Measurements from ENCODE around the gene TRIO.

DNA sequence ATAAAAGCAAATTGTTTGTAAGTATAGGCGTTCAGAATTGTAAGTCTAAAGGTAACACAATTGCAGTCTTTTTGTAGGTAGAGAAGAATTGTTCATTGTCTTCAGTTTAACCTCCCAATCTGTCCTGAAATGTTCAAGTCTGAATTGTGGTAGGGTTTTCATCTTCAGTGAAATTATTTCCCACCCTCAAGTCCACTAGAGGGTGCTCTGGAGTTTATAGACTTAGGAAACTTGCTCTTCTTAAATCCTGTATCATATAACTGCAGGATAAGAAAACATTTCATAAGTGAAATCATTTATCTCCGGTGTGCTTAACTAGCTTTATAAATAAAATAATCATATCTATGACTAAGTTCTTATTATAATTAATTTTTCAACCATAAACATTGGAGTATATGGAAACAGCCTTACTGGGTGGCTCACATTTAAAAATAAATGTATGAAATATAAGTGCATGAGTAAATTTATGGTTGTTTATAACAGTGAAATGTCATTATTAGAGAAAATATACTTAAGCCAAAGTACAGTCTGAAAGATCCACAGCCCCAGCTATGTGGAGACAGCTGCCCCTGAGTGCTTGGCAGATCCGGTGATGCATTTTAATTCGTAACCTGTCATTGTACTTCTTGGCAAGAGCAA, 256.0 kb downstream of the TRIO start:
- TF ChIP-seq, protein P1, sequence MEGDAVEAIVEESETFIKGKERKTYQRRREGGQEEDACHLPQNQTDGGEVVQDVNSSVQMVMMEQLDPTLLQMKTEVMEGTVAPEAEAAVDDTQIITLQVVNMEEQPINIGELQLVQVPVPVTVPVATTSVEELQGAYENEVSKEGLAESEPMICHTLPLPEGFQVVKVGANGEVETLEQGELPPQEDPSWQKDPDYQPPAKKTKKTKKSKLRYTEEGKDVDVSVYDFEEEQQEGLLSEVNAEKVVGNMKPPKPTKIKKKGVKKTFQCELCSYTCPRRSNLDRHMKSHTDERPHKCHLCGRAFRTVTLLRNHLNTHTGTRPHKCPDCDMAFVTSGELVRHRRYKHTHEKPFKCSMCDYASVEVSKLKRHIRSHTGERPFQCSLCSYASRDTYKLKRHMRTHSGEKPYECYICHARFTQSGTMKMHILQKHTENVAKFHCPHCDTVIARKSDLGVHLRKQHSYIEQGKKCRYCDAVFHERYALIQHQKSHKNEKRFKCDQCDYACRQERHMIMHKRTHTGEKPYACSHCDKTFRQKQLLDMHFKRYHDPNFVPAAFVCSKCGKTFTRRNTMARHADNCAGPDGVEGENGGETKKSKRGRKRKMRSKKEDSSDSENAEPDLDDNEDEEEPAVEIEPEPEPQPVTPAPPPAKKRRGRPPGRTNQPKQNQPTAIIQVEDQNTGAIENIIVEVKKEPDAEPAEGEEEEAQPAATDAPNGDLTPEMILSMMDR (optimal IDR thresholded peaks at IDR 0.05 in 1 of 3, IDR thresholded peaks at IDR 0.05 in 1 of 3, conservative IDR thresholded peaks at IDR 0.05 in 1 of 3; ENCODE audit: extremely low read depth in 1 of 3, insufficient read depth in 2 of 3, low read length in 3 of 3), result peak in 2 of 3 experiments; percentile 50 to 53
- TF ChIP-seq EZH2 (IDR thresholded peaks at IDR 0.05; ENCODE audit: low read length), result no peak

Measured in keratinocyte (primary cell).